ENCODE data around the gene ATAD2B.

DNA sequence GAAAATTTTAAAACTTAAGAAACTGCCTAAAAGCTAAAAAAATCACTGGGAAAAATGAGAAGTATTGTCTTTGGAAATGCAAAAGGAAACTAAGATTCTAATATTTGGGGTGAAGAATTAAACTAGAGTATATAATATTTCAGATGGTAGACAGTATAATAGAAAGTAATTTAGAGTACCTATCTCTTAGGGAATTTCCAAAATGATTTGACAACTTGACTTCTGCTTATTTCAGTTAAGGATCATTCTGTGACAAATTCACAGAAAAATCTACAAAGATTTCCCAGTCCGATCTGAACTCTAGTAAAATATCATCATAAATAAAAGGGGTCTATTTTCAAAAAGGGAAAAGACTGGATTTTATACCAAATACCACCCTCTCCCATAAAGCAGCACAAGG, 99.6 kb downstream of the ATAD2B start:
- no peak for TF ChIP-seq CTCF (IDR thresholded peaks at IDR 0.05)
- no peak for TF ChIP-seq POLR2A (IDR thresholded peaks at IDR 0.05)

Data from sigmoid colon (tissue), 3 donors.